Measurements from ENCODE around the gene LRRFIP2. TPM values are rescaled to one million over a fixed set of nuclear protein-coding genes. Genes with fewer than 3 reads are reported as not detected.

Gene LRRFIP2
- total RNA-seq, 1 donor = 84.2 TPM

- H3K4me3 ChIP-seq (ENCODE audit: low read depth, low read length) = no peak overlapping the region
- TF ChIP-seq CTCF (IDR thresholded peaks at IDR 0.05; ENCODE audit: insufficient read depth, low read depth, low read length) = no peak
- no peak for DNase-seq (ENCODE audit: low read depth)
These were observed 134.2 kb downstream of the LRRFIP2 start for GRCh38 chr3:37040231-37040630.

GRCh38 chr3:37039161-37039846 is 135.1 kb downstream of the LRRFIP2 start:
- no peak for DNase-seq (ENCODE audit: low read depth)
- TF ChIP-seq CTCF (IDR thresholded peaks at IDR 0.05; ENCODE audit: insufficient read depth, low read depth, low read length) = no peak
- no peak overlapping the region for H3K4me3 ChIP-seq (ENCODE audit: low read depth, low read length)

GRCh38 chr3:37037352-37037751 is 137.0 kb downstream of the LRRFIP2 start:
- DNase-seq (ENCODE audit: low read depth) = no peak
- TF ChIP-seq CTCF (IDR thresholded peaks at IDR 0.05; ENCODE audit: insufficient read depth, low read depth, low read length) = no peak
- no peak overlapping the region for H3K4me3 ChIP-seq (ENCODE audit: low read depth, low read length)

- DNase-seq (ENCODE audit: low read depth) = no peak
- no peak for TF ChIP-seq CTCF (IDR thresholded peaks at IDR 0.05; ENCODE audit: insufficient read depth, low read depth, low read length)
- no peak overlapping the region for H3K4me3 ChIP-seq (ENCODE audit: low read depth, low read length)
These were observed 141.4 kb downstream of the LRRFIP2 start for GRCh38 chr3:37032961-37033360.

- no peak for DNase-seq (ENCODE audit: low read depth)
- H3K4me3 ChIP-seq (ENCODE audit: low read depth, low read length) = no peak overlapping the region
- no peak for TF ChIP-seq CTCF (IDR thresholded peaks at IDR 0.05; ENCODE audit: insufficient read depth, low read depth, low read length)
These were observed 143.2 kb downstream of the LRRFIP2 start for GRCh38 chr3:37031096-37031682.

- no peak for TF ChIP-seq CTCF (IDR thresholded peaks at IDR 0.05; ENCODE audit: insufficient read depth, low read depth, low read length)
- no peak overlapping the region for H3K4me3 ChIP-seq (ENCODE audit: low read depth, low read length)
- no peak for DNase-seq (ENCODE audit: low read depth)
These were observed 143.8 kb downstream of the LRRFIP2 start for GRCh38 chr3:37030588-37030987.
